ENCODE data around the gene TEKT2. TPM values are rescaled to one million over a fixed set of nuclear protein-coding genes. Genes with fewer than 3 reads are reported as not detected.

Gene TEKT2
- total and polyA plus RNA-seq, 4 donors: 10.2 to 40.2 (median 16.5) TPM

- peaks cover 0 to 18% (median 7%) of the 10 kb centered on the region in 4 donors for H3K36me3 ChIP-seq (ENCODE audit: control insufficient read depth in 4 of 4, insufficient read depth in 4 of 4, low read length in 4 of 4)
- 87 to 95% methylated on average over 3 of the region's 3 CpGs for WGBS, 2 donors
- no peaks in the 10 kb centered on the region for H3K9me3 ChIP-seq (ENCODE audit: control insufficient read depth in 4 of 4, insufficient read depth in 3 of 4, low read length in 3 of 4)
- DNase-seq: no peak
- no peak for ATAC-seq (ENCODE audit: insufficient read depth, low FRiP score)
- no peak overlapping the region for H3K27ac ChIP-seq (ENCODE audit: low read depth in 1 of 2, low read length in 1 of 2)
- peaks cover 0 to 39% (median 0%) of the 10 kb centered on the region in 5 donors for H3K4me1 ChIP-seq (ENCODE audit: control insufficient read depth in 5 of 5, insufficient read depth in 5 of 5, low read length in 5 of 5)
- no peak overlapping the region for H3K9ac ChIP-seq (ENCODE audit: insufficient read depth in 1 of 2, low read length in 2 of 2)
- H3K27me3 ChIP-seq (ENCODE audit: control insufficient read depth in 3 of 3, insufficient read depth in 3 of 3, low read length in 2 of 3): no peaks in the 10 kb centered on the region
- TF ChIP-seq, protein P1, sequence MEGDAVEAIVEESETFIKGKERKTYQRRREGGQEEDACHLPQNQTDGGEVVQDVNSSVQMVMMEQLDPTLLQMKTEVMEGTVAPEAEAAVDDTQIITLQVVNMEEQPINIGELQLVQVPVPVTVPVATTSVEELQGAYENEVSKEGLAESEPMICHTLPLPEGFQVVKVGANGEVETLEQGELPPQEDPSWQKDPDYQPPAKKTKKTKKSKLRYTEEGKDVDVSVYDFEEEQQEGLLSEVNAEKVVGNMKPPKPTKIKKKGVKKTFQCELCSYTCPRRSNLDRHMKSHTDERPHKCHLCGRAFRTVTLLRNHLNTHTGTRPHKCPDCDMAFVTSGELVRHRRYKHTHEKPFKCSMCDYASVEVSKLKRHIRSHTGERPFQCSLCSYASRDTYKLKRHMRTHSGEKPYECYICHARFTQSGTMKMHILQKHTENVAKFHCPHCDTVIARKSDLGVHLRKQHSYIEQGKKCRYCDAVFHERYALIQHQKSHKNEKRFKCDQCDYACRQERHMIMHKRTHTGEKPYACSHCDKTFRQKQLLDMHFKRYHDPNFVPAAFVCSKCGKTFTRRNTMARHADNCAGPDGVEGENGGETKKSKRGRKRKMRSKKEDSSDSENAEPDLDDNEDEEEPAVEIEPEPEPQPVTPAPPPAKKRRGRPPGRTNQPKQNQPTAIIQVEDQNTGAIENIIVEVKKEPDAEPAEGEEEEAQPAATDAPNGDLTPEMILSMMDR (IDR thresholded peaks at IDR 0.05; ENCODE audit: control extremely low read depth, extremely low read depth): no peak
- no peak overlapping the region for H3K4me3 ChIP-seq
Observed at GRCh38 chr1:36137776-36138175, 53.9 kb downstream of the TEKT2 start.

Other genes with a start within 250 kb of the TEKT2 start
- 10 to 100 TPM; 21.4 to 28.6 TPM for gene AGO1, start 200.9 kb upstream of the TEKT2 start, total RNA-seq
- gene AGO1, start 200.9 kb upstream of the TEKT2 start, polyA plus RNA-seq: 1 to 10 TPM; 3.7 to 5.4 TPM
- 10 to 100 TPM; 32.4 to 60.4 TPM for gene AGO3, start 153.0 kb upstream of the TEKT2 start, total RNA-seq
- gene AGO3, start 153.0 kb upstream of the TEKT2 start, polyA plus RNA-seq: 1 to 10 TPM; 4.4 to 6.8 TPM
- 10 to 100 TPM; 22.0 to 44.3 TPM for gene ADPRS, start 4.8 kb downstream of the TEKT2 start, total RNA-seq
- 10 to 100 TPM; 29.9 to 35.2 TPM for gene ADPRS, start 4.8 kb downstream of the TEKT2 start, polyA plus RNA-seq
- gene COL8A2, start 41.1 kb downstream of the TEKT2 start, total RNA-seq: 1 to 10 TPM; 2.0 to 6.0 TPM
- 1 to 10 TPM; 2.8 to 3.8 TPM for gene COL8A2, start 41.1 kb downstream of the TEKT2 start, polyA plus RNA-seq
- gene TRAPPC3, start 65.4 kb downstream of the TEKT2 start, total RNA-seq: 10 to 100 TPM; 37.3 to 61.8 TPM
- gene TRAPPC3, start 65.4 kb downstream of the TEKT2 start, polyA plus RNA-seq: 10 to 100 TPM; 60.8 to 83.9 TPM
- gene MAP7D1, start 72.1 kb downstream of the TEKT2 start, total RNA-seq: 100 to 1,000 TPM in 1 of 2 donors, 10 to 100 TPM in 1; 47.3 to 140 TPM
- 100 to 1,000 TPM in 1 of 2 donors, 10 to 100 TPM in 1; 53.9 to 103 TPM for gene MAP7D1, start 72.1 kb downstream of the TEKT2 start, polyA plus RNA-seq
- gene THRAP3, start 140.3 kb downstream of the TEKT2 start, total RNA-seq: 10 to 100 TPM; 92.8 to 92.9 TPM
- gene THRAP3, start 140.3 kb downstream of the TEKT2 start, polyA plus RNA-seq: 10 to 100 TPM; 25.1 to 41.7 TPM
- 10 to 100 TPM; 13.5 to 16.6 TPM for gene SH3D21, start 222.3 kb downstream of the TEKT2 start, total RNA-seq
- gene SH3D21, start 222.3 kb downstream of the TEKT2 start, polyA plus RNA-seq: 1 to 10 TPM; 9.0 to 9.9 TPM
- 10 to 100 TPM; 31.2 to 33.5 TPM for gene EVA1B, start 239.6 kb downstream of the TEKT2 start, total RNA-seq
- 10 to 100 TPM; 33.9 to 59.5 TPM for gene EVA1B, start 239.6 kb downstream of the TEKT2 start, polyA plus RNA-seq